GM21390 (cell line): ENCODE measurements around the gene MBOAT1.
"Not testable (repeated sequence)": the region's sequence is repeated elsewhere in the genome, so short reads cannot be mapped to it uniquely, and the experiment has no call there.

ENCODE experiments used
- ATAC-seq: cut with Tn5 transposase; IDR thresholded peaks from one replicate; pipeline ENCODE4 v1.9.1; 2021; ENCODE audit not compliant: unreplicated experiment

Gene MBOAT1

GRCh38 chr6:20204512-20204894 is 7.8 kb downstream of the MBOAT1 start:
- no peak for ATAC-seq

DNA sequence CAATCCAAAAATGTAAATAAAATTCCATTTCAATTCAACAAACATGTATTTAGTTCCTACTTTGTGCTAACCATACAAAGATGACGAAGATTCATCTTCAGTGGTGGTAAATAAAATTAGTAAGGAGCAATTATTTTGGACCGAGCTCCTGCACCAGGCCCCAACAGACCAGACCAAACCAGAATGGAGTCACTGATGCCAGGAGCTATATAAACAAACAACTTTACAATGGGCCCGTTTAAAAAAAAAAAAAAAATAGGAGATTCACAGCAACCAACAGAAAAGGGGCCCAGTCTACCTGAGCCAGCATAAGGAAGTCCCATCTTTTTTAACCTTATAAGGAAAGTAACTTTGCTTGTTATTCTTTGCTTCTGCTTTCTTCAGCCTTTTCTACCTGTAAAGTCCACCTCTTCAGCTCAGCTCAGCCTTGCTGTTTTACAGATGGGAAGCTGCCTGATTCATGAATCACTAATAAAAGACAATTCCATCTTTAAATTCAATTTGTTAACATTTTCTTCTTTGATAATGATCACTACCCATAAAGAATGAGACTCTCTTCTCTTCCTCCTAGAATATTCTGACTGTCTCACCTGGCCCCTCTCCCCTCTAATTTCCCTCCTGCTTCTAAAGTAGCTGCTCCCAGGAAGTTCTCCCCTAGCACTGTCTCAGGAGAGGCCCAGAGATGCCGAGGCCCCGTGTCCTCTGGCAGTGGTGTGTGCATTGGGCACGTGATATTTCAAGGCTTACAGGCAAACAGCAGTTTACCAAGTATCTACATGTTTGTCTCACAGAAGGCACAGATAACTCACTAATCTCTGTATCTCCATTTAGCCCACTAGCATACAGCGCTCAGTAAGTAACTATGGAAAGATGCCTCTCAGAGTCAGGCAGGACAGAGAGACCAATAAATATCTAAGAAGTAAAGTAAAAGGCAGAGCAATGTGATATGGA is 8.4 kb downstream of the MBOAT1 start:
- ATAC-seq, result no peak

DNA sequence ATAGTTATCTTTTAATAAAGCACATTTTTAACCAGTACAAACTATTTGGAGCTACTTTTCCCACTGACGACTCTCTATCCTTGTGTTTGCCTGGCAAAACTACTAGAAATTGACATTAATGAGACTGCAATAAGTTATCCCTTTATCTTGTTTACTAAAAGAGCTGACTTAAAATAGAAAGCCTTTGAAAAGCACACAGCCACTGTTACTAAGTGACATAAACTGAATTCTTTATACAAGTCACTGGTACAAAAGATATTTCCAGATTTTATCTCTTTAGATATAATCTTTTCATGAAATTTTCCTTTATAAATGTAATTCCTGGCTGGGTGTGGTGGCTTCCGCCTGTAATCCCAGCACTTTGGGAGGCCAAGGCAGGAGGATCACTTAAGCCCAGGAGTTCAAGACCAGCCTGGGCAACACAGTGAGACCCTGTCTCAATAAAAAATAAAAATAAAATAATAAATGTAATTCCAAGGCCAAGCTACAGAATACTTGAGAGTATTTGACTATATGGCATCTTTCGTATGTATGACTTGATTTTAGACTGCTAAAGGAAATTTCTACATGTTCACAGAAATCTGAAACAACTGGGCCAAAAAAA is 9.5 kb downstream of the MBOAT1 start:
- no peak for ATAC-seq

GRCh38 chr6:20202324-20202658 is 10.0 kb downstream of the MBOAT1 start:
- ATAC-seq, result no peak

GRCh38 chr6:20200761-20201630 is 11.3 kb downstream of the MBOAT1 start:
- ATAC-seq, result no peak

DNA sequence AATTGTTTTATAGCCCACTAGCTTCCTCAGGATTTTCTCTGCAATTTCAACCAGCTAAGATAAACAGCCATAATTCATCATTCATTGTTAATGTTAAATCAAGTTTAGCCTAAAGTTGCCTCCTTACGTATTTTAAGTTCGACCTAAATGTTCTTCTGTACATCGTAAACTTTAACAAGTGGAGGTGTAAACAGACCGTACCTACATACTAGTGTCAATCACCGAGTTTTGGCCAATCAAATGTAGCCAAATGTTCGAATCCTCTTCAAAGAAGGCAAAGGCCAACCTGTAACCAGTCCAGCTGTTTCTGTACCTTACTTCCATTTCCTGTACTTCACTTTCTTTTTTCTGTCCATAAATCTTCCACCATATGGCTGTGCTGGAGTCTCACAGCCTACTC is 13.5 kb downstream of the MBOAT1 start:
- no peak for ATAC-seq

- no peak for ATAC-seq
These were observed 14.0 kb downstream of the MBOAT1 start for GRCh38 chr6:20198156-20198774.

GRCh38 chr6:20197251-20197650 is 15.0 kb downstream of the MBOAT1 start:
- no peak for ATAC-seq

- ATAC-seq, result no peak
These were observed 19.6 kb downstream of the MBOAT1 start for GRCh38 chr6:20192625-20193024.

DNA sequence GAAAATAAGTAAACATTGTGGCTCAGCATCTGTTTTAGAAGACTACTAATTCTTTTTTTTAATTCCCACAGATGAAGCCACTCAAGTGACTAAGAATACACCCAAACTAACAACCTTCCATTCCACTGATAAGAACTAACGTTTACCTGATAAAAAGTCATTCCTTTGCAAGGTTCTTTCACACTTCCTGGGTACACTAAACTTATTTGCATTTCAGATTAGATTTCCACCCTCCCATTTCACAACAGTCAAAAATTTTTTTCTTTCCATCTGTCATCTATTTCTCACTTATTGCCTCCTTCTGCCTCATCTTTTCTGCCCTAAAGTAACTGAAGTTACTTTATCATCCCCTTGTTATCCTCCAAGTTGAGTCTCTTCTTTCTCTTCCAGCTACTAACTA is 20.3 kb downstream of the MBOAT1 start:
- ATAC-seq, result no peak

DNA sequence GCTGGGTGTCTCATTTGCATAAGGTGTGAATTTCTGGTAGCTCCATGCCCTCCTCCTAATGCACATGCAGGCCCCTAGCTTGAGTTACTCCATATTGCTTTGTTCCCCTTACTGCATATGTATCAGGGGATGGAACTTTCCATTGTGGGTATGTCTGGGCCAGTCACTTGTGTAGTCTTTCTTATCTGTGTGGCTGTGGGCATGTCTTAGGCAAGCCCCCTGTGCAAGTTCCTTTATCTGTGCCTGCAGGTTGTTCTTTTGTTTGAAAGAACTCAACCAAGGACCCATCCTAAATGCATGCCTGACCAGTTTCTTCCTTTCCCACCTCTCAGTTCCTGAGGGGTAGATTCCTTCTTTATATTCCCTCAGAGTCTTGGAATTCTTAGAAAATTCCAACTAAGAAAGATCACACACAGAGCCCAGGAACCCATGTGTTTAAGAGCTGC is 23.6 kb downstream of the MBOAT1 start:
- no peak for ATAC-seq

GRCh38 chr6:20186981-20187380 is 25.3 kb downstream of the MBOAT1 start:
- ATAC-seq, result no peak

- ATAC-seq, result no peak
These were observed 28.6 kb downstream of the MBOAT1 start for GRCh38 chr6:20183706-20184105.

DNA sequence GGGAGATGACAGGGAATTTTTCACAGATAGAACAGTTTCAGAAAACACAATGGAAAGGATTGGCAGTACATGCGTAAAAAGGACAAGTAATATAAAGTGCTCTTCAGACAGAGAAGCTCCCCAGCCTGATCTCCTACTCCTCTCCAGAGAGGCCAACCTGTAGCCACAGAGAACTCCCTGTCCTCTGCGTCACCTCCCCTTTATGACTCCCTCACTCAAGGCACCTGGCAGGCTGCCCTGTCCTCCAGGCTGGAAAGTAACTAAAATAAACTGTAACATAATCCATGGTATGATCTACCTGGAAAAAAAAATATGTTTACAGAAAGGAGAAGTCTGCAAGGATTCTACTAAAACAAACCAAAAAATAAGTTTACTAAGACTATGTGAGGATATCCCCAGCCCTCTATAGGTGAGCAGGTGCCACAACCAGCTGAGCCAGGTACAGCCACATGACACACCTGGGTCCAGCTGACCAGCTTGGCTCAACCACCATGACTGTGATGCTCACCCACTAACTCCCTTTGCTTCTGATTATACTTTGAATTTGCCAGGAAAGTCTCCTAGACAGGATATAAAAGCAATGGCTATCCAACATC is 29.2 kb downstream of the MBOAT1 start:
- no peak for ATAC-seq

- ATAC-seq, result no peak
These were observed 30.2 kb downstream of the MBOAT1 start for GRCh38 chr6:20182069-20182468.

- ATAC-seq, result peak; percentile 63
These were observed 31.3 kb downstream of the MBOAT1 start for GRCh38 chr6:20180935-20181334.

- not testable (repeated sequence) for ATAC-seq
These were observed 32.8 kb downstream of the MBOAT1 start for GRCh38 chr6:20179287-20180045.

DNA sequence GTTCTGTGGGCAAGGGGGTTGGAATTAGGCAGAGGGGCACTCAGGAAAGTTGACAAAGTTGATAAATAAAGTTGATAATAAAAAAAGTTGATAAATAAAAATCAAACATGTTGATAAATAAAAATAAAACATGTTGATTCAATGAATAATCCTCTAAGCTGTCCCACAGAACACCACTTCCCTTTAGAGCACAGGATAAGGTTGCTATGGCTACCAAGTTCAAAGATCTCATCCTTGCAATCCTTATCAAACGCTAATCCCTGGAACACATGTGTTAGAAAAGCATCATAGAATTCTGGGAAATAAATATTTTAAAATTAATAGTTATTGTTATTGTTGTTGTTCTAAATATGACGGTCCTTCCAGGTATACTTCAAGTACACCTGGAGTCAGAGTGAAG is 33.9 kb downstream of the MBOAT1 start:
- ATAC-seq, result no peak

DNA sequence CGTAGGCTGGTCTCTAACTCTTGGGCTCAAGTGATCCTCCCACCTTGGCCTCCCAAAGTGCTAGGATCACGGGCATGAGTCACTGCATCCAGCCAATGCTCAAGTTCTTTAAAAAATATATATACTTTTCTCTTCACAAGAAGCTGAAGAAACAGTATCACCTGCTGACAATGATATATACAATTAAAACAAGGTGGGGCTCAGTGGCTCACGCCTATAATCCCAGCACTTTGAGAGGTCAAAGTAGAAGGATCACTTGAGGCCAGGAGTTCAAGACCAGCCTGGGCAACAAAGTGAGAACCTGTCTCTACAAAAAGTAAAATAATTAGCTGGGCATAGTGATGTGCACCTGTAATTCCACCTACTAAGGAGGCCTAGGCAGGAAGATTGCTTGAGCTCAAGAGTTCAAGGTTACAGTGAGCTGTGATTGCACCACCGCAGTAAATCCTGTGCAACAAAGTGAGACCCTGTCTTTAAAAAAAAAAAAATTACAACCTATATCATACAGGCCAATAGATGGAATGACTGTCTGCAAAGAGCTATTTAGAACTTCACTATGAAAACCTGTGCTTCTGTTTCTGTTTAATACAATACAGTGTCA is 36.4 kb downstream of the MBOAT1 start:
- ATAC-seq, result no peak
